Measurements from ENCODE around the gene BDKRB2. TPM values are rescaled to one million over a fixed set of nuclear protein-coding genes. Genes with fewer than 3 reads are reported as not detected.

Gene BDKRB2
- total and polyA plus RNA-seq, 7 donors = 0.11 to 0.56 (median 0.35) TPM

DNA sequence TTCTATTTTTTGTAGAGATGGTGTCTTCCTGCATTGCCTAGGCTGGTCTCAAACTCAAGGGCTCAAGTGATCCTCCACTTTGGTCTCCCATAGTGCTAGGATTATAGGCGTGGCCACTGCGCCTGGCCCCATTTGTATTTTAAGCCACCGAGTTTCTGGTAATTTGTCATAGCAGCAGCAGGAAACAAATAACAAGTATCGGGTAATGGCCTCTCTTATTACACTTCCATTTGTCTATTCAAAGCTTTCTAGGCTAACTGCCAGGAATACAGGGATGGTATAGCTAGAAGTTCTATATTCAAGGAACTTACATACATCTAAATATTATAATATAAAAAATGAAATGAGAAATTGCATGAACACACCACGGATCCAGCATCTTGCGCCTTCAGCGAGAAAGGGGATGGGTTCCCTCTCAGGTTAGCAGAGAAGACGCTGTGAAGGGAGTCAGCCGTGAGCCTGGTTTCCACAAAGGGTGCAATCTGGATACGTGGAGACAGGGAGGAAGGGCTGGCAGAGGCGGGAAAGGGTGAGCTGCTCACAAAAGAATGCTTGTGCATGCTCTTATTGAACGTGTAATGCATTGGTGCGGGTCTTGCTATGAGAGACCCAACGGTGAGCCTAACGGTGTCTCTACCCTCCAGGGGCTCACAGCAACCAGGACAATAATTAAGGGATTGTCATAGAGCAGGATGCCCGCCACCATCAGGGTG is 60.9 kb downstream of the BDKRB2 start:
- peaks cover 0 to 6% (median 4%) of the 10 kb centered on the region in 3 donors for H3K27me3 ChIP-seq (ENCODE audit: insufficient read depth in 3 of 3, low read length in 2 of 3)
- DNase-seq (no peak), ATAC-seq (no peak)
- 52 to 61% (median 59%) methylated on average over 16 of the region's 16 CpGs for WGBS, 3 donors
- no peak for TF ChIP-seq CTCF (IDR thresholded peaks at IDR 0.05)
- H3K27ac ChIP-seq = no peak overlapping the region
- H3K4me3 ChIP-seq = no peak overlapping the region
- H3K36me3 ChIP-seq (ENCODE audit: insufficient read depth in 1 of 2, low read depth in 1 of 2) = no peaks in the 10 kb centered on the region
- intact Hi-C loops (cut with DNase I) = no loop called here
- no peaks in the 10 kb centered on the region for H3K9me3 ChIP-seq
- H3K4me1 ChIP-seq = no peaks in the 10 kb centered on the region

DNA sequence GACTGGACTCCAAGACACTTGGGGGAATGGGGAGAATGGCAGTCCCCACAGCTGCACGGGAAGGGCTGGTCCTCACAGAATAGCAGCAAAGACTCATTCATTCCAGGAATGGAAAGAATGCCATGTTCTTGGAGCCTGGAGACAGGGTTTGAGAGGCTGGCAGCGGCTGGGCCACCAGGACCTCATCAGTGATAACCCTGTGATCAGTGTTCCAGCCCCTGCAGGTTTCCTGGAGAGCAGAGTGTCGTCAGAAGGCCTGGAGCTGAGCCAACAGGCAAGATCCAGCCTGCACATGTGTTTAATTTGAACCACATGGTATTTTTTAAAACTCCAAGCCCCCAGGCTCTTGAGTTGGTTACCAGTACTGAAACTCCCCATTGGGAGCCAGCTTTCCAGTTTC is 62.7 kb downstream of the BDKRB2 start:
- Histone ChIP-seq H3K27ac (no peak overlapping the region), H3K4me3 (no peak overlapping the region), H3K4me1 (no peaks in the 10 kb centered on the region), H3K27me3 (ENCODE audit: insufficient read depth in 3 of 3, low read length in 2 of 3) (peaks cover 0 to 6% (median 4%) of the 10 kb centered on the region in 3 donors), H3K9me3 (no peaks in the 10 kb centered on the region), H3K36me3 (ENCODE audit: insufficient read depth in 1 of 2, low read depth in 1 of 2) (no peaks in the 10 kb centered on the region)
- WGBS, 3 donors = 6 to 21% (median 8%) methylated on average over 3 of the region's 3 CpGs
- no peak for DNase-seq
- ATAC-seq = no peak
- TF ChIP-seq CTCF (IDR thresholded peaks at IDR 0.05) = no peak
- intact Hi-C loops (cut with DNase I) = no loop called here

- Histone ChIP-seq H3K27ac (no peak overlapping the region), H3K9me3 (no peaks in the 10 kb centered on the region), H3K36me3 (ENCODE audit: insufficient read depth in 1 of 2, low read depth in 1 of 2) (no peaks in the 10 kb centered on the region), H3K27me3 (ENCODE audit: insufficient read depth in 3 of 3, low read length in 2 of 3) (peaks cover 0 to 6% (median 4%) of the 10 kb centered on the region in 3 donors), H3K4me3 (no peak overlapping the region), H3K4me1 (no peaks in the 10 kb centered on the region)
- DNase-seq (no peak), ATAC-seq (no peak)
- no peak for TF ChIP-seq CTCF (IDR thresholded peaks at IDR 0.05)
- intact Hi-C loops (cut with DNase I) = no loop called here
- 86 to 91% (median 87%) methylated on average over 5 of the region's 5 CpGs for WGBS, 3 donors
These were observed 63.3 kb downstream of the BDKRB2 start for GRCh38 chr14:96267916-96268315.

GRCh38 chr14:96268431-96269358 is 64.1 kb downstream of the BDKRB2 start:
- peaks cover 0 to 6% (median 4%) of the 10 kb centered on the region in 3 donors for H3K27me3 ChIP-seq (ENCODE audit: insufficient read depth in 3 of 3, low read length in 2 of 3)
- no peak overlapping the region for H3K27ac ChIP-seq
- DNase-seq (peak; percentile 63 to 65), ATAC-seq (peak; percentile 36 to 72 (median 50))
- intact Hi-C loops (cut with DNase I) = no loop called here
- H3K4me1 ChIP-seq = no peaks in the 10 kb centered on the region
- no peak for TF ChIP-seq CTCF (IDR thresholded peaks at IDR 0.05)
- WGBS, 3 donors = 67 to 75% (median 68%) methylated on average over 21 to 22 of the region's 22 CpGs
- H3K36me3 ChIP-seq (ENCODE audit: insufficient read depth in 1 of 2, low read depth in 1 of 2) = no peaks in the 10 kb centered on the region
- H3K9me3 ChIP-seq = no peaks in the 10 kb centered on the region
- no peak overlapping the region for H3K4me3 ChIP-seq
